Measurements from ENCODE around the gene LRBA.

DNA sequence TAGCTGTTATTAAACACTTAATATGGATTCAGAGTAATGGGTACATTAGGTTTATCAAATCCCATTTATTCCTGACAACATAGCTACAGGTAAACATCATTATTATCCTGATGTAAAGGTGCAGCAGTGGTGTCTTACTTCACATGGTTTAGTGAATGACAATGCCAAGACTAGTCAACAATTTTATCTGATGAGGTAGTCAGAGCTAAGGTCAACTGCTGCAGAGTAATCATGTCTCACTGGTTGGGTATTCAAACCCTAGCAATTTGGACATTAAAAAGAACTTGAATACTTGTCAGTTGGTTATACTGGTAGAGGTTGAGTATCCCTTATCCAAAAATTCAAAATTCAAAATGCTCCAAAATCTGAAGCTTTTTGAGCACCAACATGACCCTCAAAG lies 315.5 kb downstream of the LRBA start:
- TF ChIP-seq NR1H2 (CRISPR knock-in tag; IDR thresholded peaks at IDR 0.05) (no peak), PRRX2 (CRISPR knock-in tag; IDR thresholded peaks at IDR 0.05) (no peak)
- TF ChIP-seq, protein P1, sequence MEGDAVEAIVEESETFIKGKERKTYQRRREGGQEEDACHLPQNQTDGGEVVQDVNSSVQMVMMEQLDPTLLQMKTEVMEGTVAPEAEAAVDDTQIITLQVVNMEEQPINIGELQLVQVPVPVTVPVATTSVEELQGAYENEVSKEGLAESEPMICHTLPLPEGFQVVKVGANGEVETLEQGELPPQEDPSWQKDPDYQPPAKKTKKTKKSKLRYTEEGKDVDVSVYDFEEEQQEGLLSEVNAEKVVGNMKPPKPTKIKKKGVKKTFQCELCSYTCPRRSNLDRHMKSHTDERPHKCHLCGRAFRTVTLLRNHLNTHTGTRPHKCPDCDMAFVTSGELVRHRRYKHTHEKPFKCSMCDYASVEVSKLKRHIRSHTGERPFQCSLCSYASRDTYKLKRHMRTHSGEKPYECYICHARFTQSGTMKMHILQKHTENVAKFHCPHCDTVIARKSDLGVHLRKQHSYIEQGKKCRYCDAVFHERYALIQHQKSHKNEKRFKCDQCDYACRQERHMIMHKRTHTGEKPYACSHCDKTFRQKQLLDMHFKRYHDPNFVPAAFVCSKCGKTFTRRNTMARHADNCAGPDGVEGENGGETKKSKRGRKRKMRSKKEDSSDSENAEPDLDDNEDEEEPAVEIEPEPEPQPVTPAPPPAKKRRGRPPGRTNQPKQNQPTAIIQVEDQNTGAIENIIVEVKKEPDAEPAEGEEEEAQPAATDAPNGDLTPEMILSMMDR (IDR thresholded peaks at IDR 0.05): no peak
